ENCODE measurements around the gene DLGAP1. TPM values are rescaled to one million over a fixed set of nuclear protein-coding genes. Genes with fewer than 3 reads are reported as not detected.
A peak's percentile ranks its signal among the peaks of the same experiment; 100 is the strongest.

The DLGAP1 gene
- total RNA-seq, 1 donor from 2014 or later: 18.5 TPM

DNA sequence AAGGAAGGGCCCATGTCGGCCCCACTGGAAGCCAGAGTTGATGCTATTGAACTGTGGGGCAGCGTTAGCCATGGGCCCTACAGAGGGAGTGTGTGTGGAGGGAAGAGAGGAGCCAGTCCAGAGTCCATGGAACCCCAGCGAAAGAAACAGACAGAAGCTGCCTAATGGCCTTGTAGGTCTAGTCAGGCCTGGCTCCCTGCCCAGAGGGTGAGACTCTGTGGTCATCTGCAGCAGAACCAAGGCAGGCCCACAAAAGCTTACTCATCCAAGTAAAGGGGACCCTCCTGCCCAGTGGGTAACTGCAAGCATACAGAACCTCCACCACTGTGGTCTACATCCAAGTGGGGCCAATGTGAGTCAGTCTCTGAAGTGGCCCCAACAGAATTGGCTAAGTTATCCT, 565.3 kb downstream of the DLGAP1 start:
- Mint-ChIP-seq H3K9me3 (no peaks in the 10 kb centered on the region), H3K27me3 (ENCODE audit: insufficient read depth, low read depth) (peaks cover 5% of the 10 kb centered on the region), H3K27ac (no peak overlapping the region), H3K36me3 (no peaks in the 10 kb centered on the region), H3K4me1 (peaks cover 10% of the 10 kb centered on the region), H3K4me3 (no peak overlapping the region)
- no peak overlapping the region for H3K27ac ChIP-seq
- H3K79me2 ChIP-seq (ENCODE audit: low read depth): no peaks in the 10 kb centered on the region
- peaks cover 8% of the 10 kb centered on the region for H3K4me1 ChIP-seq
- no peak overlapping the region for H3K4me2 ChIP-seq
- H3K4me3 ChIP-seq: no peak overlapping the region
- no peak for DNase-seq (ENCODE audit: low spot score)
- no peaks in the 10 kb centered on the region for H3K9me3 ChIP-seq (ENCODE audit: low read depth)
- no peak for TF ChIP-seq EZH2phosphoT487 (IDR thresholded peaks at IDR 0.05)
- no peak for TF ChIP-seq EZH2 (IDR thresholded peaks at IDR 0.05)
- TF ChIP-seq, protein P1, sequence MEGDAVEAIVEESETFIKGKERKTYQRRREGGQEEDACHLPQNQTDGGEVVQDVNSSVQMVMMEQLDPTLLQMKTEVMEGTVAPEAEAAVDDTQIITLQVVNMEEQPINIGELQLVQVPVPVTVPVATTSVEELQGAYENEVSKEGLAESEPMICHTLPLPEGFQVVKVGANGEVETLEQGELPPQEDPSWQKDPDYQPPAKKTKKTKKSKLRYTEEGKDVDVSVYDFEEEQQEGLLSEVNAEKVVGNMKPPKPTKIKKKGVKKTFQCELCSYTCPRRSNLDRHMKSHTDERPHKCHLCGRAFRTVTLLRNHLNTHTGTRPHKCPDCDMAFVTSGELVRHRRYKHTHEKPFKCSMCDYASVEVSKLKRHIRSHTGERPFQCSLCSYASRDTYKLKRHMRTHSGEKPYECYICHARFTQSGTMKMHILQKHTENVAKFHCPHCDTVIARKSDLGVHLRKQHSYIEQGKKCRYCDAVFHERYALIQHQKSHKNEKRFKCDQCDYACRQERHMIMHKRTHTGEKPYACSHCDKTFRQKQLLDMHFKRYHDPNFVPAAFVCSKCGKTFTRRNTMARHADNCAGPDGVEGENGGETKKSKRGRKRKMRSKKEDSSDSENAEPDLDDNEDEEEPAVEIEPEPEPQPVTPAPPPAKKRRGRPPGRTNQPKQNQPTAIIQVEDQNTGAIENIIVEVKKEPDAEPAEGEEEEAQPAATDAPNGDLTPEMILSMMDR (IDR thresholded peaks at IDR 0.05): no peak
- no peaks in the 10 kb centered on the region for H3F3A ChIP-seq (ENCODE audit: low read depth)
- no peaks in the 10 kb centered on the region for H3K36me3 ChIP-seq
- H2AFZ ChIP-seq (replicated peaks): no peak overlapping the region
- H4K20me1 ChIP-seq (ENCODE audit: low read depth): no peaks in the 10 kb centered on the region
- no peak overlapping the region for H3K9ac ChIP-seq
- no peaks in the 10 kb centered on the region for H3K27me3 ChIP-seq

DNA sequence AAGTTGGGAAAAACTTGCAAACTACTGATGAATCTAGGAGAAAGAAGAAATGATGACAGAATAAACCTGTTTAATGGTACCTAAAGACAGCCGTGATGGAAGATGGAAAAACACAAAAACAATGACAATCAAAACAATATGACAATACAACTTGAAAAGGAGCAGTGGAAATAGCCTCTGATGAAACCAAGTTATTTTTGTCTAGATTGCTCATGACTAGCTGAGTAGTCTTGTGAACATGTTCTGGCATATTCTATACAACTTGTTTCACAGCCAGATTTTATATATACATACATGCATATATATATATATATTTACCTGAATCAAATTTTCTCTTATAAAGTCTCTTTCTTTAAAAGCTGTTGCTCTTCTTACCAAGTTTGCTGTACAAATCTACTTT, 566.0 kb downstream of the DLGAP1 start:
- Histone ChIP-seq H3K9me3 (ENCODE audit: low read depth) (no peaks in the 10 kb centered on the region), H3K4me1 (peaks cover 8% of the 10 kb centered on the region), H3K27ac (no peak overlapping the region), H3K79me2 (ENCODE audit: low read depth) (no peaks in the 10 kb centered on the region), H3K9ac (no peak overlapping the region), H3K4me2 (no peak overlapping the region), H3K36me3 (no peaks in the 10 kb centered on the region), H4K20me1 (ENCODE audit: low read depth) (no peaks in the 10 kb centered on the region), H2AFZ (replicated peaks) (no peak overlapping the region), H3K27me3 (no peaks in the 10 kb centered on the region), H3F3A (ENCODE audit: low read depth) (no peaks in the 10 kb centered on the region), H3K4me3 (no peak overlapping the region)
- Mint-ChIP-seq H3K27ac (no peak overlapping the region), H3K9me3 (no peaks in the 10 kb centered on the region), H3K4me3 (no peak overlapping the region), H3K27me3 (ENCODE audit: insufficient read depth, low read depth) (peaks cover 5% of the 10 kb centered on the region), H3K4me1 (peaks cover 10% of the 10 kb centered on the region), H3K36me3 (no peaks in the 10 kb centered on the region)
- no peak for TF ChIP-seq EZH2phosphoT487 (IDR thresholded peaks at IDR 0.05)
- TF ChIP-seq, protein P1 (IDR thresholded peaks at IDR 0.05): no peak
- no peak for TF ChIP-seq EZH2 (IDR thresholded peaks at IDR 0.05)
- no peak for DNase-seq (ENCODE audit: low spot score)

DNA sequence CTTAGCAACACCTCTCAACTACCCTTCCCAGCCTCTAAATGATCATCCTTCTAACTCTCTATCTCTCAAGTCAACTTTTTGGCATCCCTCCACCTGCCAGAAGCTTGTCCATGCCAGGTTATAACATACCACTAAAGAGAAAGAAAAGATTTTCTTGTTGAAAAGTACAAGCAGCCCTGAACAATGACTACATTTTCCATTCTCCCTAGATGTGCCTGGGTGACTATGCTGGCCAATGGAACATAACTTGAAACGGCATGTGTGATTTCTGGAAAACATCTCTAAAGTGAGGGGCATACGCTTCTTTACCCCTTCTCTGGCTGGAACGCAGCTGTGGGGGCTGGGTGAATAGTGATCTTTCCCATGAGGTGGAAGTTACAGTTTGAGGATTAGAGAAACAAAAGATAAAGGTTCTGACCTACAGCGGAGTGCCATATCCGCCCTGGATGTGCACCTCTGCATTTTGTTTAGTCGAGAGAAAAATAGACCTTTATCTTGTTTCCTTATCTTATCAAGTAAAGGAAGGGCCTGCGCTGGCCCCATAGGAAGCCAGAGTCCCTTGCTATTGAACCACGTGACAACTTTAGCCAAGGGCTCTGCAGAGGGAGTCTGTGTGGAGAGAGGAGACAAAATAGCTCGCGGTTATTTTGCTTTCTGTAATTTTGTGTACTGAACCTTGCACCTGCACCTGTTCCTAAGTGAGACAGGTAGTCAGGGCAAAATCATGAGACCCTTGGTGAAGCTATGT, 568.4 kb downstream of the DLGAP1 start:
- DNase-seq (ENCODE audit: low spot score): peak; percentile 16

More for the DNA sequence above, 568.4 kb downstream of the DLGAP1 start:
- Mint-ChIP-seq H3K27ac (no peak overlapping the region), H3K4me3 (no peak overlapping the region), H3K4me1 (peaks cover 3% of the 10 kb centered on the region), H3K36me3 (no peaks in the 10 kb centered on the region), H3K27me3 (ENCODE audit: insufficient read depth, low read depth) (peaks cover 2% of the 10 kb centered on the region), H3K9me3 (no peaks in the 10 kb centered on the region)
- Histone ChIP-seq H3K4me3 (no peak overlapping the region), H3K4me2 (no peak overlapping the region), H4K20me1 (ENCODE audit: low read depth) (no peaks in the 10 kb centered on the region), H3F3A (ENCODE audit: low read depth) (no peaks in the 10 kb centered on the region), H3K9me3 (ENCODE audit: low read depth) (no peaks in the 10 kb centered on the region), H3K4me1 (peaks cover 8% of the 10 kb centered on the region), H3K27ac (no peak overlapping the region), H3K27me3 (no peaks in the 10 kb centered on the region), H2AFZ (replicated peaks) (no peak overlapping the region), H3K79me2 (ENCODE audit: low read depth) (no peaks in the 10 kb centered on the region), H3K36me3 (no peaks in the 10 kb centered on the region), H3K9ac (no peak overlapping the region)
- TF ChIP-seq, protein P1 (IDR thresholded peaks at IDR 0.05): no peak
- no peak for TF ChIP-seq EZH2 (IDR thresholded peaks at IDR 0.05)
- TF ChIP-seq EZH2phosphoT487 (IDR thresholded peaks at IDR 0.05): no peak
